NK-92 (cell line): ENCODE data around the gene NOTCH1.
"Not testable (repeated sequence)": the region's sequence is repeated elsewhere in the genome, so short reads cannot be mapped to it uniquely, and the experiment has no call there.

ENCODE experiments used
- DNase-seq: peaks from one replicate; lab custom pipeline; 2025; ENCODE audit not compliant: unreplicated experiment; lab: John Stamatoyannopoulos, UW

The NOTCH1 gene

GRCh38 chr9:136545965-136546696, at the start of gene NOTCH1:
NOTCH1 (minus strand) TSS chr9:136546048; CDS start chr9:136545786, 262 bp downstream.
- no peak for DNase-seq

DNA sequence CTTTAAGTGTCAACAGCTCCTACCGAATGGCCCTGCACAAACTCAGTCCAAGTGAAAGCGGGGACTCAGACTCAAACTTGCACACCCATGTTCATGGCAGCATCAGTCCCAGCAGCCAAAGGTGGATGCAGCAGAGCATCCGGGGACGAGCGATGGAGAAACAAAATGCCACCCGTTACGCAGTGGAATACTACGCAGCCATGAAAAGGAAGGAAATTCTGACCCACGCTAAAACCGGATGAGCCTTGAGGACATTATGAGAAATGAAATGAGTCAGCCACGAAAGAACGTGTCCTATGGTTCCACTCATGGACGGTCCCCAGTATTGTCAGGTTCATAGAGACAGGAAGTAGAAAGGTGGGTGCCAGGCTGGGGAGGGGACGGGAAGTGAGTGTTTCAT, 48.6 kb upstream of the NOTCH1 start:
- no peak for DNase-seq

DNA sequence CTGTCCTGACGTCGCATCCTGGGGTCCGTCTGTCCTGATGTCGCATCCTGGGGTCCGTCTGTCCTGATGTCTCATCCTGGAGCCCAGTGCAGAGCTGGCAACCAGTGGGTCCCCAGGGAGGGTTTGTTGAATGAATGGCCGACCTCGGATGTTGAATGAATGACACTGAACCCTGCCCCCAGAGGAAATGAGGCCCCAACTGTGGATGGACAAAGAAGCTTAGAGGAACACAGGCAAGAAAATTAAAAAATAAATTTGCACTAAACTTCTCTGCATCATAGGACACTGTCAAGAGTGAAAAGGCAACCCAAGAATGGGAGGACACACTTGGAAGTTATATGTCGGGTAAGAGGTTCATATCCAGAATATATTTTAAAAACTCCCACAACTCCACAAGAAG, 47.7 kb upstream of the NOTCH1 start:
- DNase-seq = no peak

DNA sequence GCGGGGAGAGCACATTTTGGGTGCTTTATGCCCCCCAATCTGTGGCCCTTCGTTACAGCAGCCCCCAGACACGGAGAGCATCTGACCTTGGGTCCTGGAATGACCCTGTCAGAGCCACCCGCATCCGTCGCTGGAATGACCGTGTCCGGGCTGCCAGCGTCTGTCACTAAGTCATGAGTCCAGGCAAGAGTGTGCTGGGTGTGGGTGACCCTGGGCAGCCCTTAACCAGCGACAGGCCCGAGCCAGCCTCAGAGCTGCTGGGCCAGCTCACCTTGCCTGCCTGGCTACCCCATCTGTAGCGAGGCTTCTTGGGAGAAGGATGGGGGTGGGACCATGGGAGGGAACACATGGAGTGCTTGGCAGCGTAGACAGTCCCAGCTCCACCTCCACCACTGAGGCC, 46.8 kb upstream of the NOTCH1 start:
- DNase-seq = no peak

DNA sequence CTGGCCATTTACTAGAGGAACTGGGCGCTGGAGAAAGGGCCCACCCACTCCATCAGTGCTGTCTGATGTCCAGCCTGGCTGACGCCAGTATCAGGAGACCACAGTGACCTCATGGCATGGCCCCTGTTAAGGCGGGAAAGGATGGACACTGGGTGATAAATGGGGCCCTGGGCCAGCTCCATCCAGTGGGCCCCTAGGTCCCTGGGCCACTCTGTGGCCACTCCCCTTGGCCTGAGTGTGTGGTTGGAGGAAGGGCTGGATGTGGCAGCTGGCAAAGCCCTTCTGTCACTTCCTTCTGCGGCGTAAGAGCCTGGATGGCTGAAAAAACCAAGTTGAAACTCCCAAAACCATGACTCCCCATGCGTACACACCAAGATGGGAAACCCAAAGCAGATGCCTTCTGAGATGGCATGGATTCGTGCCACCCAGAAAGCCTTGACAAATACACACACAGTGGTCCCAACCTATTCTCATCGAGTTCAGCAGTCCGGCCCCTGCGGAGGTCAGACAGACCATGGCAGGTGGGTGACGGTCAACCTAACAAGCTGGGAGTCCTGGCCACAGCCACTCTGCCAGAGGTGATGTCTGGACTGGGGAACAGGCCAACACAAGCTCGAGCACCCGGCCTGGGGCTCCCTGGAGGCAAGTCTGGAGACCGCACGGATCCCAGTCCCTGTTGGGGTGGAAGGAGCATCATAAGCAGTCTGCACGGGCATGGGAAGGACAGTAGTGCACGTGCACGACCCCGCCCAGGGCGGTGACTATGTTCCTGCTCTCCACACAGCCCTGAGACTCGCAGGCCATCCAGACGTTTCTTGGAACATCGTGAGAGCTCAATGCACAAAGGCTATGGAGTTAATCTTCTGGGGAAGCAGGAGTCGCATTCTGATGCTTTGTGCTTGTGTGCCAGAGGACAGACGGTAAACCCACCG, 45.2 kb upstream of the NOTCH1 start:
- DNase-seq = no peak

GRCh38 chr9:136589766-136590763, 44.2 kb upstream of the NOTCH1 start:
- no peak for DNase-seq

- DNase-seq = no peak
Observed at GRCh38 chr9:136588663-136589464, 43.0 kb upstream of the NOTCH1 start.

DNA sequence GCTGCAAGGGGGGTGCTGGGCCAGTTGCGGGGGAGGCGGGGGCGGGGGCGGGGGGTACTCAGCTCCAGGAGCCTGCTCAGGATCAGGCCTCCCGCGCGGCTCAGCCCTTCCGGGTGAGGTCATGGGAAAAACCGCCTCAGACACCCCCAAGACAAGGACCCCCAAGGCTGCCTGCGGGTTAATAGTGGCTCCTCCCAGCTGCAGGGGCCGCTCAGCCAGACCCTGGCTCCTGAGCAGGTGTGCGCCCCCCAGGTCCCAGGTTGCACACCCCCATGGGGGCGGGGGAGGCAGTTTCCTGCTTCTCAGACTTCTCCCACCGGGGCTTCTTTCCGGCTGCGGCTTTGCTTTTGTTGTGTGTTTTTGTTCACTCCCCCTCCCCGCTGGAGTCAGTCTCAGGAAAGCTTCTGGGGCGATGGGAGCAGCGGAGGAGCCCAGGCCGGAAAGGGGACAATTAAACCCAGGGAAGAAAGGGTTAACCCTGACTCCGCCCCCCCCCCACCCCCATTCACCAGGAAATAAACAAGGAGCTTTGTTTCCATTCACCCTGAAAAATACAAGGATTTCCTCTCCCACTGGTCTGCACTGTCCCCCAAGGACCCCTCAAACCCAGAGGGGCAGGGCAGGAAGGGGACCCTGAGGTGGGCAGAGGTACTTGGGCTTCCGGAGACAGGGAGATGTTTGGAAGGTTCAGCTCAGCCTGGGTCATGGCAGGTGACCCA, 42.3 kb upstream of the NOTCH1 start:
- no peak for DNase-seq

DNA sequence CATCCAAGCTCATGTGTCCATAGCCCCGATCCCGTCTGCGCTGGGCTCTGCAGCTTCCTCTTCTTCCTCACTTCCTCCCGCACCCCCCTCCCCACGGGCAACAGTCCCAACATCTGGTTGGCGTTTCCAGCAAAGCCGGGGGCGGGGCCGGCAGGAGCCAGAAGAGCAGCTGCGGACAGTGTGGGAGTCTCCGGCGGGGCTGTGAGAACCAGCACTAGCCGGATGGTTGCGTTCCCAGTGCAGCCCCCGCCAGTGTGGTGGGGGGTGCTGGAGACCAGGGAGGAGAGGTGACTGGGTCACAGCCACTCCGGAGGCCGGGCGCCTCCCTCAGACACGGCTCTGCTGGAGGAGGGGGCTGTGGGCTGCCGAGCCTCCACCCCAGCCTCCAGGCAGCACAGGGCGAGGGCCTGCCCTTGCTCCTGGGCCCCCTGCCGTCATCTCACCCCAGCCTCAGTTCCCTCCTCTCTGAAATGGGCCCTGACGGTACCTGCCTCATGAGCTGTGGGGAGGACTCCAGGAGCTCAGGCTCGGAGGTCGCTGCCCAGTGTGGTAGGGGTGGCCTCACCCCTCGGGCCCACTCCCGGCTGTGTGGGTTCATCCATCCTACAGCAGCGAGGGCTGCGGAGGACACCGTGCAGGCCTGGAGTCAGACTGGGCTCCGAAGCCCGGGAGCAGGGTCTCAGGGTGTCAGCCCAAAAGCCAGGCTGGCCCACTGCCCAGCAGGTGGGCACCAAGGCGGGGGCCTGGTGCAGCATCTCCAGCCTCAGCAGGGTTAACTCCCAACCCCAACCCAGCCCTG, 41.5 kb upstream of the NOTCH1 start:
- no peak for DNase-seq

DNA sequence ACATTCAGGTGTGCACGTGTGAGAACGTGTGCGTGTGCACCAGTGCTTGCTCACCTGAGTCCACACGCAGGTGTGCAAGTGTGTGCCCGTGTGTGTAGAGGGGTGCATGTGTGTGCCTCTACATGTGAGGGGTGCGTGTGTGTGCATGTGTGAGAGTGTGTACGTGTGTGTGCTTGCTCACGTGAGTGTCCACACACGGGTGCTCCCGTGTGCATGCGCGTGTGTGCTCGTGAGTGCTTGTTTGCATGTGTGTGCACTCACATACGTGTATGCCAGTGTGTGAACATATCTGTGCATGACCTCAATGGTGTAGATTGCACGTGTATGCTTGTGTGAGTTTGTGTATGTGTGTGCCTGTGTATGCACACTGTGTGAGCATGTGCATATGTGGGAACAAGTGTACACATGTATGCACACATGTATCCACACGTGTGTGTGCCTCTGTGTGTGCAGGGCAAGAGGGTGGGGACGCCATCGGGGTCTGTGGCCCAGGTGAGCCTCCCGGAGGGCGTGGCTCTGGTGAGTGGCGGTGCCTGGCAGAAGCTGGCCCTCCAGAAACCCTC, 40.6 kb upstream of the NOTCH1 start:
- DNase-seq = no peak

GRCh38 chr9:136585531-136586120, 39.8 kb upstream of the NOTCH1 start:
- no peak for DNase-seq

DNA sequence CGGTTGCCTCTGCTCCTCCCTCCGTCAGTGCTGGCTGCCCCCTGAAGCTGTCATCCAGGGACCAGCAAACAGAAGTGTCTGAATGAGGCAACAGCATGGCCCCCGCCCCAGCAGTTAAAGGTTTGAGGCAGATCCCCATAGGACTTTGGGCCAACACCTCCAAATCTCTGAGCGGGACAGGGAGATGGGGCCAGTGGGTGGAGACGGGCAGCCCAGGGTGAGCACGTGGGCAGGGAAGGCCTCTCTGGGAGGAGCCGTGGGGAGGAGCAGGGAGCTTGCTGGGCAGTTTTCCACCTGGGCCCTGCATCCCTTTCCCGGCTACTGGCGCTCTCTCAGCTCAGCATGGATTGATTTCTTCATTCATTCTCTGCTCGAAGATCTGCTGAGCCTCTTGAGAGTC, 39.1 kb upstream of the NOTCH1 start:
- no peak for DNase-seq

GRCh38 chr9:136584401-136584932, 38.6 kb upstream of the NOTCH1 start:
- no peak for DNase-seq

DNA sequence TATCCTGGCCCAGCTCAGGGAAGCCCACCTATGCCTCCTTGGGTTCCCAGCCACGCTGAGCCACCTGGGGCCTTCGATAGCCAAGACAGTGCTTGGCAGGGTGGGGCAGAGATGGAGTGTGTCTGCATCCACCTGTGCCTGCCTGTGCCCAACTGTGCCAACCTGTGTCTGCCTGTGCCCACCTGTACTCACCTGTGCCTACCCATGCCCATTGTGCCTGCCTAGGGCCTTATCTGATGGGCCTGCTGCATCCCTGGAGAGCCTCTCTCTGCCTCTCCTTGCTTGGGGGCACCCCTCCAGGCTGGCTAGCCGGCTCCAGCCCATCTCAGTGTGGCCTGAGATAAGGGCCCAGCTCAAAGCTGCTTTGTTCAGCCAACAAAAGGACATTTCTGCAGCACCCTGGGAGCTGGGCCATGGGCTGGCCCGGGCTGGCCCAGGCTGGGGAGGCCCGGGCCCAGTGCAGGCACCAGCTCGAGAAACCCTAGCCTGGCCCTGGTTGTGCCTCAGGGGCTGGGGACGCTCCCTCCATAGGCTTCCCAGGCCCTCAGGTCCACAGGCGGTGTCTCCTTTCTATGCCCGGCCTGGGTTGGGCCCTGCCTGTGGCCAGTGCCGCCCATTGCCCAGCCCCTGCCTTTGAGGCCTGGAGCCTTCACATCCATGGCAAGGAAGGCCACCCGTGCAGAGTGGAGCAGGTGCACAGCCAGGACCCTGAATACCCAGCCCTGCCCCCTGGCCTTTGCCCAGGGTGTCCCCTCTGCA, 37.3 kb upstream of the NOTCH1 start:
- no peak for DNase-seq

DNA sequence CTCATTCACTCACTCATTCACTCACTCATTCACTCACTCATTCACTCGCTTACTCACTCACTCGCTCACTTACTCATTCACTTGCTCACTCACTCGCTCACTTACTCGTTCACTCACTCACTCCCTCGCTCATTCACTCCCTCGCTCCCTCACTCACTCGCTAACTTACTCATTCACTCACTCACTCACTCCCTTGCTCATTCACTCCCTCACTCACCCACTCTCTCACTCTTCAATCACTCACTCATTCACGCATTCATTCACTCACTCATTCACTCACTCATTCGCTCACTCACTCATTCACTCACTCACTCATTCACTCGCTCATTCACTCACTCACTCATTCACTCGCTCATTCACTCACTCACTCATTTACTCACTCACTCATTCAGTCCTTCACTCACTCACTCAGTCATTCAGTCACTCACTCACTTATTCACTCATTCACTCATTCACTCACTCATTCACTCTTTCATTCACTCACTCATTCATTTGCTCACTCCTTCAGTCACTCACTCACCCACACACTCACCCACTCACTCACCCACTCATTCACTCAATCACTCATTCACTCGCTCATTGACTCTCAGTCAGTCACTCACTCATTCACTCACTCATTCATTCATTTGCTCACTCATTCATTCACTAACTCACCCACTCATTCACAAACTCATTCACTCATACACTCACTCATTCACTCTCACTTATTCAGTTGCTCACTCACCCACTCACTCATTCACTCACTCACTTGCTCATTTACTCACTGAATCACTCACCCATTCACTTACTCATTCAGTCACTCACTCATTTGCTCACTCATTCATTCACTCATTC, 36.0 kb upstream of the NOTCH1 start:
- DNase-seq = no peak

DNA sequence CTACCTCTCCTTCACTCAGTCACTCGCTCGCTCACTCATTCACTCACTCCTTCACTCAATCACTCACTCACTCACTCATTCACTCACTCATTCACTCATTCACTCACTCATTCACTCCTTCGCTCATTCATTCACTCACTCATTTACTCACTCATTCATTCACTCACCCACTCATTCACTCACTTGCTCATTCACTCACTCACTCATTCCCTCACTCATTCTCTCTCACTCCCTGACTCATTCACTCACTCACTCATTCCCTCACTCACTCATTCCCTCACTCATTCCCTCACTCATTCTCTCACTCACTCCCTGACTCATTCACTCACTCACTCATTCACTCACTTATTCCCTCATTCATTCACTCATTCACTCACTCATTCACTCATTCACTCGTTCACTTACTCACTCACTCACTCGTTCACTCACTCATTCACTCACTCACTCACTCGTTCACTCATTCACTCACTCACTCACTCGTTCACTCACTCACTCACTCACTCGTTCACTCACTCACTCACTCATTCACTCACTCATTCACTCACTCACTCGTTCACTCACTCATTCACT, 33.9 kb upstream of the NOTCH1 start:
- not testable (repeated sequence) for DNase-seq
